Astrocyte of the spinal cord (primary cell): Measurements from ENCODE around the gene WDR93.
"Not testable (repeated sequence)": the region's sequence is repeated elsewhere in the genome, so short reads cannot be mapped to it uniquely, and the experiment has no call there.

Source experiments
- DNase-seq: peaks from one replicate; pipeline ENCODE4 v3.0.0; 2011; ENCODE audit warnings: low read depth, low spot score
- H3K4me3 ChIP-seq: 2 replicates; pipeline ENCODE4 v1.5.1; 2011; ENCODE audit warnings: low read depth, mild to moderate bottlenecking, low read length, moderate library complexity
- in situ Hi-C: cut with HindIII; loops from 2 replicates; pipeline ENCODE4 v1.10.0; 2017; ENCODE audit warnings: low sequenced_read_pairs
- TF ChIP-seq, protein P1 (sequence below): IDR thresholded peaks from 2 replicates; pipeline ENCODE4 v1.5.1; 2012; ENCODE audit warnings: low read depth, mild to moderate bottlenecking, low read length, inconsistent platforms

Gene WDR93

DNA sequence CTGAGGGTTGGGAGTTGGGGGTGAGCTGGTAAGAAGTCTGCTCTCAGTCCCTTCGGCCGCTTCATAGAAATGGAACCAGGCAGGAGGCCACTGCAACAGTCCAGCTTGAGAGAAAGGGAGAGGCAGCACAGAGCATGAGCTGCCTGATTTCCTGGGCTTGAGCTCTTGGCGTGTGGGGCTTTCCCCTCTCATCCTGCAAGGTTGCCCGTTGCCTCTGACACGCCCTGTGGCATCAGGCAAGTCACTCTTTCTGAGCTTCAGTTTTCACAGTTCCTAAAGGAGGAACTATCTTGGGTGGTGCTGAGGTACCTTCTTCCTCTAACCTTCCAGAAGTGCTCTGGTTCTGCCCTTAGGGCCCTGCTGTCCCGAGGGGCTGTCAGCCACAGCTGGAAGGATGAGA lies 90.4 kb downstream of the WDR93 start:
- no peak overlapping the region for H3K4me3 ChIP-seq
- in situ Hi-C loops, result no loop called here
- TF ChIP-seq, protein P1, sequence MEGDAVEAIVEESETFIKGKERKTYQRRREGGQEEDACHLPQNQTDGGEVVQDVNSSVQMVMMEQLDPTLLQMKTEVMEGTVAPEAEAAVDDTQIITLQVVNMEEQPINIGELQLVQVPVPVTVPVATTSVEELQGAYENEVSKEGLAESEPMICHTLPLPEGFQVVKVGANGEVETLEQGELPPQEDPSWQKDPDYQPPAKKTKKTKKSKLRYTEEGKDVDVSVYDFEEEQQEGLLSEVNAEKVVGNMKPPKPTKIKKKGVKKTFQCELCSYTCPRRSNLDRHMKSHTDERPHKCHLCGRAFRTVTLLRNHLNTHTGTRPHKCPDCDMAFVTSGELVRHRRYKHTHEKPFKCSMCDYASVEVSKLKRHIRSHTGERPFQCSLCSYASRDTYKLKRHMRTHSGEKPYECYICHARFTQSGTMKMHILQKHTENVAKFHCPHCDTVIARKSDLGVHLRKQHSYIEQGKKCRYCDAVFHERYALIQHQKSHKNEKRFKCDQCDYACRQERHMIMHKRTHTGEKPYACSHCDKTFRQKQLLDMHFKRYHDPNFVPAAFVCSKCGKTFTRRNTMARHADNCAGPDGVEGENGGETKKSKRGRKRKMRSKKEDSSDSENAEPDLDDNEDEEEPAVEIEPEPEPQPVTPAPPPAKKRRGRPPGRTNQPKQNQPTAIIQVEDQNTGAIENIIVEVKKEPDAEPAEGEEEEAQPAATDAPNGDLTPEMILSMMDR, result no peak
- DNase-seq, result no peak

DNA sequence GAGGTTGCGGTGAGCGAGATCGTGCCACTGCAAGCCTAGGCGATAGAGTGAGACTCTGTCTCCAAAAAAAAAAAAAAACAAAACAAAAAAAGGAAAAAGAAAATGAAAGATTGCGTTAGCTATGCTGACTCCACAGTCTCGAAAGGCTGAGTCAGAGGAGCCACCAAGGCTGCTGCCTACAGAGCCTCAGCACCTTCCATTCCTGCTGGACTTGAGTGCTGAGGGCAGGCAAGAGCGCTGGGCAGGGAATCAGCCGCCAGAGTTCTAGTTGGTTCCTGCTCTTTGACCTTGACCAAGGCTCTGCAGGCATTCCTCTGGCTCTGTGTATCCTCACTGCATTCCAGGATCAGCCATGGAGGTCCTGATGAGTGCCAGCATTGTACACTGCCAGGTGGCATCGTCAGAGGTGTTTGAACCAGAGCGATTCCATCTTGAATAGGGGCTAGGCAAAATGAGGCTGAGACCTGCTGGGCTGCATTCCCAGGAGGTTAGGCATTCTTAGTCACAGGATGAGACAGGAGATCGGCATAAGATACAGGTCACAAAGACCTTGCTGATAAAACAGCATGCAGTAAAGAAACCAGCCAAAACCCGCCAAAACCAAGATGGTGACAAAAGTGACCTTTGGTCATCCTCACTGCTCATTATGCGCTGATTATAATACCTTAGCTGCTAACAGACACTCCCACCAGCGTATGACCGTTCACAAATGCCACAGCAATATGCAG lies 91.4 kb downstream of the WDR93 start:
- TF ChIP-seq, protein P1, result no peak
- H3K4me3 ChIP-seq, result no peak overlapping the region
- in situ Hi-C loops, result no loop called here
- DNase-seq, result peak; percentile 55

DNA sequence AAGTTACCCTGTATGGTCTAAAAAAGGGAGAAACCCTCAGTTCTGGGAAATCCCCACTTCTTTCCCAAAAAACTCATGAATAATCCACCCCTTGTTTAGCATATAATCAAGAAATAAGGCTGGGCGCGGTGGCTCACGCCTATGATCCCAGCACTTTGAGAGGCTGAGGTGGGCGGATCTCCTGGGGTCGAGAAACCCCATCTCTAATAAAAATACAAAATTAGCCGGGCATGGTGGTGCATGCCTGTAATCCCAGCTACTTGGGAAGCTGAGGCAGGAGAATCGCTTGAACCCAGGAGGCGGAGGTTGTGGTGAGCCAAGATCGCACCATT lies 92.0 kb downstream of the WDR93 start:
- in situ Hi-C loops, H3K4me3 ChIP-seq, DNase-seq: not testable (repeated sequence)

GRCh38 chr15:89783111-89783860 lies 92.7 kb downstream of the WDR93 start:
- DNase-seq, result peak; percentile 32
- H3K4me3 ChIP-seq, result no peak overlapping the region
- in situ Hi-C loops, result no loop called here
- TF ChIP-seq, protein P1, result no peak

GRCh38 chr15:89783861-89784685 lies 93.5 kb downstream of the WDR93 start:
- H3K4me3 ChIP-seq, result no peak overlapping the region
- TF ChIP-seq, protein P1, result no peak
- in situ Hi-C loops, result no loop called here

GRCh38 chr15:89784686-89784960 lies 94.0 kb downstream of the WDR93 start:
- TF ChIP-seq, protein P1, result no peak
- DNase-seq, result no peak
- in situ Hi-C loops, result no loop called here
- H3K4me3 ChIP-seq, result no peak overlapping the region

More at GRCh38 chr15:89783861-89784685, 93.5 kb downstream of the WDR93 start:
- no peak for DNase-seq
